NCI-H2227 (cell line): Measurements from ENCODE around the gene GSKIP.

ENCODE experiments used
- DNase-seq: peaks from one replicate; lab custom pipeline; 2025; ENCODE audit not compliant: unreplicated experiment; lab: John Stamatoyannopoulos, UW

Gene GSKIP

GRCh38 chr14:96416292-96416691, 53.0 kb downstream of the GSKIP start:
- no peak for DNase-seq

- DNase-seq: peak; percentile 52
Observed at GRCh38 chr14:96417254-96417653, 53.9 kb downstream of the GSKIP start.

GRCh38 chr14:96418075-96418474, 54.7 kb downstream of the GSKIP start:
- DNase-seq: no peak

- no peak for DNase-seq
Observed at GRCh38 chr14:96421236-96421635, 57.9 kb downstream of the GSKIP start.

- no peak for DNase-seq
Observed at GRCh38 chr14:96422992-96423391, 59.7 kb downstream of the GSKIP start.

- no peak for DNase-seq
Observed at GRCh38 chr14:96423446-96424108, 60.3 kb downstream of the GSKIP start.

GRCh38 chr14:96424109-96424989, 61.0 kb downstream of the GSKIP start:
- peak; percentile 81 for DNase-seq

GRCh38 chr14:96434040-96434439, 70.7 kb downstream of the GSKIP start:
- DNase-seq: no peak
